ENCODE results near the gene LRRC70. TPM values are rescaled to one million over a fixed set of nuclear protein-coding genes. Genes with fewer than 3 reads are reported as not detected.

LRRC70 gene
- total and polyA plus RNA-seq, 2 experiments from 2014 or later: 0.15 to 1.7 TPM

GRCh38 chr5:62577488-62577887, 1.1 kb upstream of the LRRC70 start:
- no peaks in the 10 kb centered on the region for H3F3A ChIP-seq (replicated peaks; ENCODE audit: low read depth)
- Mint-ChIP-seq H3K4me3 (no peak overlapping the region), H3K27ac (no peak overlapping the region), H3K27me3 (ENCODE audit: insufficient read depth, low read depth, poor library complexity) (no peaks in the 10 kb centered on the region), H3K36me3 (ENCODE audit: low read depth) (no peaks in the 10 kb centered on the region), H3K4me1 (peaks cover 9% of the 10 kb centered on the region), H3K9me3 (no peaks in the 10 kb centered on the region)
- H3K9me2 ChIP-seq (ENCODE audit: insufficient read depth): no peaks in the 10 kb centered on the region
- H3K27ac ChIP-seq (ENCODE audit: low read depth): no peak overlapping the region
- no peak for DNase-seq (ENCODE audit: low spot score)
- H3K27me3 ChIP-seq (ENCODE audit: insufficient read depth): no peaks in the 10 kb centered on the region
- no peak for TF ChIP-seq REST (IDR thresholded peaks at IDR 0.05; ENCODE audit: unreplicated experiment)
- H3K4me2 ChIP-seq: no peak overlapping the region
- ATAC-seq: no peak
- H3K4me3 ChIP-seq: no peak overlapping the region
- H3K36me3 ChIP-seq (ENCODE audit: insufficient read depth): no peaks in the 10 kb centered on the region
- H4K20me1 ChIP-seq (replicated peaks; ENCODE audit: insufficient read depth): no peaks in the 10 kb centered on the region
- H2AFZ ChIP-seq: no peak overlapping the region
- no peaks in the 10 kb centered on the region for H3K4me1 ChIP-seq (ENCODE audit: insufficient read depth)
- H3K79me2 ChIP-seq (replicated peaks; ENCODE audit: insufficient read depth): no peaks in the 10 kb centered on the region

- Histone ChIP-seq H3F3A (replicated peaks; ENCODE audit: low read depth) (no peaks in the 10 kb centered on the region), H2AFZ (no peak overlapping the region), H3K27me3 (ENCODE audit: insufficient read depth) (no peaks in the 10 kb centered on the region), H3K27ac (ENCODE audit: low read depth) (no peak overlapping the region), H3K4me1 (ENCODE audit: insufficient read depth) (no peaks in the 10 kb centered on the region), H3K4me2 (no peak overlapping the region), H3K36me3 (ENCODE audit: insufficient read depth) (no peaks in the 10 kb centered on the region), H3K9me2 (ENCODE audit: insufficient read depth) (no peaks in the 10 kb centered on the region), H4K20me1 (replicated peaks; ENCODE audit: insufficient read depth) (no peaks in the 10 kb centered on the region), H3K4me3 (no peak overlapping the region), H3K79me2 (replicated peaks; ENCODE audit: insufficient read depth) (no peaks in the 10 kb centered on the region; the same call in 1 of the 2 replicates)
- ATAC-seq (no peak), DNase-seq (ENCODE audit: low spot score) (no peak)
- TF ChIP-seq NANOG (IDR thresholded peaks at IDR 0.05; ENCODE audit: borderline replicate concordance): no peak
- no peak for TF ChIP-seq STAT1 (IDR thresholded peaks at IDR 0.05; ENCODE audit: unreplicated experiment)
- no peak for TF ChIP-seq EZH2 (IDR thresholded peaks at IDR 0.05; ENCODE audit: low read depth, unreplicated experiment)
- no peak for TF ChIP-seq ZNF331 (CRISPR knock-in tag; IDR thresholded peaks at IDR 0.05; ENCODE audit: low read depth)
- TF ChIP-seq EZH2phosphoT487 (IDR thresholded peaks at IDR 0.05; ENCODE audit: unreplicated experiment): no peak
- H3K36me3 Mint-ChIP-seq (ENCODE audit: low read depth): no peaks in the 10 kb centered on the region
- H3K27ac Mint-ChIP-seq: no peak overlapping the region
- peaks cover 9% of the 10 kb centered on the region for H3K4me1 Mint-ChIP-seq
- no peak overlapping the region for H3K4me3 Mint-ChIP-seq
- H3K27me3 Mint-ChIP-seq (ENCODE audit: insufficient read depth, low read depth, poor library complexity): peaks cover 3% of the 10 kb centered on the region
- no peaks in the 10 kb centered on the region for H3K9me3 Mint-ChIP-seq
These were observed 1.1 kb downstream of the LRRC70 start for GRCh38 chr5:62579761-62580160.

Data from GM23338 (cell line).